Activated naive CD4-positive, alpha-beta T cell treated with anti-CD3 and anti-CD28 coated beads for 36 hours (primary cell): Measurements from ENCODE around the gene KMT2D. TPM values are rescaled to one million over a fixed set of nuclear protein-coding genes. Genes with fewer than 3 reads are reported as not detected.

ENCODE experiments used
- CTCF ChIA-PET: fragments of 350-600 bp; sonication (Branson Sonifier 250); formaldehyde crosslinking; loops from one replicate; lab custom pipeline; 2021; ENCODE audit warnings: antibody characterized with exemption; lab: Charles Lee
- DNase-seq: peaks from one replicate; pipeline ENCODE4 v3.0.0-alpha.2; 2020
- H3K27ac Mint-ChIP-seq: one replicate; pipeline ENCODE4 v1.8.0; 2021; ENCODE audit warnings: mild to moderate bottlenecking, mixed read lengths
- H3K27me3 Mint-ChIP-seq: one replicate; pipeline ENCODE4 v1.8.0; 2021; ENCODE audit warnings: low read depth, mixed read lengths
- H3K36me3 Mint-ChIP-seq: one replicate; pipeline ENCODE4 v1.8.0; 2021; ENCODE audit warnings: low read depth, mixed read lengths
- H3K4me1 Mint-ChIP-seq: one replicate; pipeline ENCODE4 v1.8.0; 2021; ENCODE audit warnings: low read depth, mixed read lengths
- H3K4me3 Mint-ChIP-seq: one replicate; pipeline ENCODE4 v1.8.0; 2021; ENCODE audit warnings: mild to moderate bottlenecking, moderate library complexity, mixed read lengths
- H3K9me3 Mint-ChIP-seq: one replicate; pipeline ENCODE4 v1.8.0; 2021; ENCODE audit warnings: mixed read lengths
- intact Hi-C: fragments of 100-400 bp; cut with micrococcal nuclease; formaldehyde crosslinking; loops from one replicate; pipeline ENCODE4 v1.15.1; 2023
- total RNA-seq, 2 experiments: library from RNA; stranded (reverse); gene quantifications; one replicate each; pipeline ENCODE4 v1.2.3, GENCODE V29; 2021

Gene KMT2D
- total RNA-seq, 2 experiments from 2014 or later = 44.9 to 49.0 TPM

DNA sequence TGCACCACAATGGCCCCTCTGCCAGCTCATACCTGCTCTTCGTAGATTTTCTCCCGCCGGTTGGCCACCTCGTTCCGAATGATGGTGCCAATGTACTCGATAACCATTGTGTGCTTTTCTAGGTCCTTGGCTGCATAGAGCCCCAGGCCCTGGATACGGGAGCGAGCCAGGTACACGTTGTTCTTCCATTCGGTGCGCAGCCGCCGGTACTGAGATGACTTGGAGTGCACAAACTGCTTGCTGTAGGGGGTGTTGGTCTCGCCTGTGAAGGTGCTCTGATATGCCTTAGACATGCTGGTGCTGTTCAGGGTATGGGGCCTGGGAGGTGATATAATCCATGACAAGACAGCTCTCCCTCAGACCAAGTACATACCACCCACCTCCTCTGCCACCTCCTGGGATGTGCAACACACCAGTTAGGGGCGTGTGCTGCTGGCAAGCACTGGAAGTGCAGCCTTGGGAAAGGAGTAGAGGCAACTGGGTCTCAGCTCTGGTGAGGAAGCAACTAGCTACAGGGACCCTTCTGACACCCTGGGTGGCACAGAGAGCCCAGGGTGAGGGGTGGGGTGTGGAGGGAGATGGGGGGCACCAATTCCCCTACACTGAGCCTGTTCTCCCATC lies 37.9 kb downstream of the KMT2D start:
- intact Hi-C loops = no loop called here
- Mint-ChIP-seq H3K9me3 (no peaks in the 10 kb centered on the region), H3K36me3 (peaks cover 29% of the 10 kb centered on the region), H3K27ac (no peak overlapping the region), H3K4me3 (no peak overlapping the region), H3K4me1 (peaks cover 14% of the 10 kb centered on the region), H3K27me3 (no peaks in the 10 kb centered on the region)
- CTCF ChIA-PET = interaction anchor here (0.7 to 1.1 kb wide), 3 partner anchors 21 to 34 kb away, joined by 3 to 6 read pairs (median 4); no protein-coding TSS in a partner anchor
- no peak for DNase-seq

DNA sequence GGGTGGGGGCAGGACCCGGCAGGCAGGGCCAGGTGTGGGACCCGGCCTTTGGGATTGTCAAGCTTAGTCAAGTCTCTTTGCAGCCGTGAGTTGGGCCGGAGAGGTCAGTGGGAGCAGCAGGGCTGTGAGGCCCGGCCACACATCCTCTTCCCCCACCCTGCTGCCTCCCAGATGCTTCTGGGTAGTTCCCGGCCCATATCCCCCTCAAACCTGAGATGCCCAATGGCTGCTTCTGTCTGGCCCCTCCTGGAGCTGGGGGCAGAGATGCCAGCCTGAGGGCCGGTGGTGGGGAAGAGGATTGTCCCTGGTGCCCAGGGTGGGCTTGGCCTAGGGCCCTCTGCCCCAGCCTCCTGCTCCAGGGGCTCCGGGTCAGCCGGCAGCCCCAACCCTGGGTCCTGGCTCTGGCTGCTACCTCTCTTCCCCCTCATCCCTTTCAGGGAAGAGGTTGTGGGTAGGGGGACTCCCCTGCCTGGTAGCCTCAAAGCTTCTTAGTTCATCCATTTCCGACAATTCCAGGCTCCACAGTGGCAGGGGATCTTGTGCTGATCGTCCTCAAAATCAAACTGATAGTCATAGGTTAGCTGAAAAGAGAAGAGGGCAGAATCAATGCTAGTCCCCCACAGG lies 39.2 kb downstream of the KMT2D start:
- H3K4me3 Mint-ChIP-seq = no peak overlapping the region
- H3K4me1 Mint-ChIP-seq = peaks cover 25% of the 10 kb centered on the region
- DNase-seq = no peak
- no peak overlapping the region for H3K27ac Mint-ChIP-seq
- CTCF ChIA-PET = interaction anchor here (0.8 to 2.4 kb wide), 4 partner anchors 18 to 24 kb away, joined by 3 to 10 read pairs (median 6); no protein-coding TSS in a partner anchor
- intact Hi-C loops = no loop called here
- H3K9me3 Mint-ChIP-seq = no peaks in the 10 kb centered on the region
- H3K36me3 Mint-ChIP-seq = peaks cover 21% of the 10 kb centered on the region
- no peaks in the 10 kb centered on the region for H3K27me3 Mint-ChIP-seq

DNA sequence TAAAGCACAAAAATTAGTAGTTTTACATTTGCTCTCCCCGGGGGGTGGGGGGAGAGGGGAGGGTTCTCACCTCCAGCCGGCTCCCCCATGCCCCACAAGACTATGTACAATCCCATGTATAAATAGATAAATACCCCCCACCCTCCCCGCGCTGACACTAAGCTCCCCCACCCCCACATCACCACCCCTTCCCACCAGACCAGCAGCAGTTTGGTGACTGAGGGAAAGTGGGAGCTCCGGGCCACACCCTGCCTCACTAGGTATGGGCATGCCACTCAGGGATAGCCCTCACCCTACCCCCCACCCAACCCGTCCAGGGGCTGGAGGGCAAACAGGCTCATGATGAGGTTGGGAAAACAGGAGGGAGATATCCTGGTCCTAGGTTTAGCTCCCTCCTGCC lies 40.2 kb downstream of the KMT2D start:
- Mint-ChIP-seq H3K4me3 (no peak overlapping the region), H3K27me3 (no peaks in the 10 kb centered on the region), H3K27ac (no peak overlapping the region), H3K4me1 (peaks cover 32% of the 10 kb centered on the region), H3K36me3 (peaks cover 22% of the 10 kb centered on the region), H3K9me3 (no peaks in the 10 kb centered on the region)
- no peak for DNase-seq
- CTCF ChIA-PET = interaction anchor here (0.9 to 2.4 kb wide), 9 partner anchors 17 to 169 kb away, joined by 4 to 10 read pairs (median 6); partner anchors contain the start of gene DDX23
- intact Hi-C loops = no loop called here

DNA sequence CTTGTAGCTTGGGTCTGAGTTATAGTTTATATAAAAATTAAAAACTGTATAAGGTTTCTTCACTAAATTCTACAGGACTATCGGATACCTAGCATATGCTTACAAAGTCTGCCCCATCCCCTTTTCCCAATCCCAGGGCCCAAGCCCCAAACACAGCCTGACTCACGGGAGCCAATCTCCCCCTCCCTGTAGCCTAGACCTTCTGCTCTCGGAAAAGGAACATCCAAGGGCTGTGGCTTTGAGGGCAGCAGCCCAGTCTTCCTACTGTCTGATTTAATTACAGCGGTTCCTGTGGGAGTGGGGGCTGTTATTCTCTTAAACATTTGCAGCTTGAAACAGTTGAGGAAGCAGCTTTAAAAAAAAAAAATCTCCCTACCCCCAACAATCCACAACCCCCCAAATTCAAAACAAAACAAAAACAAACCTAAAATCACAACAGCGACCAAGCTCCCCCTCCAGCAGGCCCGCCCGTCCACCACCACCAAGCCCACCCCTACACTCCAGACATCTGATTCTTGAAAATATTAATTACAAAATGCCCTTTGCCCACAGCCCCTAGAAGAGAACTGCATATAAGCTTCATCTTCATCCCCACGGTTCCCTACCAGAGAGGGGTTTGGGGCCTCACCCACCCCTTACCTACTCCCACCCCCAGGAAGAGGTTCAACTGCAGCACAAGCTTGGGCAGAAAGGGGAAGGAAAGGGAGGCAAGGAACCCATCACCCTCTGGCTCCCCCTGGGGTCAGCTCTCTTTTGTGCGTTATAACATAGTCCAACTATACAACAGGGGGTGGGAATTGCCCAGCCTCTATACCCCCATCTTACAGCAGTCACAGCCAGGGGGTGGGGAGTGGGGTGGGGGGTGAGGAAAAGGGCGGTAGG lies 40.9 kb downstream of the KMT2D start:
- peaks cover 22% of the 10 kb centered on the region for H3K36me3 Mint-ChIP-seq
- CTCF ChIA-PET = interaction anchor here (0.6 to 2.4 kb wide), 17 partner anchors 11 to 168 kb away, joined by 3 to 10 read pairs (median 4); partner anchors contain the start of gene DDX23
- peak overlapping the region; percentile 94 for H3K27ac Mint-ChIP-seq
- peak; percentile 59 for DNase-seq
- H3K9me3 Mint-ChIP-seq = no peaks in the 10 kb centered on the region
- H3K27me3 Mint-ChIP-seq = no peaks in the 10 kb centered on the region
- peaks cover 34% of the 10 kb centered on the region for H3K4me1 Mint-ChIP-seq
- intact Hi-C loops = loop anchor here (1.0 kb wide), 1 partner anchor 215 kb away; no protein-coding TSS in a partner anchor
- H3K4me3 Mint-ChIP-seq = peak overlapping the region; percentile 87

DNA sequence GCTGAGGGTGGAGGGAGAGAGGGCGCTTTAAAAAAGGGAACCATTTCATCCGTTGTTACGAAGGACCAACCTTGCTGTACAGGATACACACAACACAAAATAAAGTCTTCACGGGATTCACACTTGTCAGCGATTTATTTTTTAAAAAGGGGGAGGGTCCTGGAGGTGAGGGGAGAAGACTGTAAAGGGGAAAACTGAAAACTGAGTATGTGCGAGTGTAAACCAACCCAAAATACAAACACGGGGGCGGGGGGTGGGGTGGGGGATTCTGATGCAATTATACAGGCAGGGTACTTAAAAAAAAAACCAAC lies 41.5 kb downstream of the KMT2D start:
- Mint-ChIP-seq H3K9me3 (no peaks in the 10 kb centered on the region), H3K36me3 (peaks cover 22% of the 10 kb centered on the region), H3K4me1 (peaks cover 36% of the 10 kb centered on the region), H3K4me3 (peak overlapping the region; percentile 87), H3K27me3 (no peaks in the 10 kb centered on the region), H3K27ac (peak overlapping the region; percentile 94)
- intact Hi-C loops = loop anchor here (1.0 kb wide), 1 partner anchor 215 kb away; no protein-coding TSS in a partner anchor
- DNase-seq = no peak
- CTCF ChIA-PET = interaction anchor here (0.6 to 1.9 kb wide), 10 partner anchors 12 to 149 kb away, joined by 3 to 7 read pairs (median 4); no protein-coding TSS in a partner anchor

DNA sequence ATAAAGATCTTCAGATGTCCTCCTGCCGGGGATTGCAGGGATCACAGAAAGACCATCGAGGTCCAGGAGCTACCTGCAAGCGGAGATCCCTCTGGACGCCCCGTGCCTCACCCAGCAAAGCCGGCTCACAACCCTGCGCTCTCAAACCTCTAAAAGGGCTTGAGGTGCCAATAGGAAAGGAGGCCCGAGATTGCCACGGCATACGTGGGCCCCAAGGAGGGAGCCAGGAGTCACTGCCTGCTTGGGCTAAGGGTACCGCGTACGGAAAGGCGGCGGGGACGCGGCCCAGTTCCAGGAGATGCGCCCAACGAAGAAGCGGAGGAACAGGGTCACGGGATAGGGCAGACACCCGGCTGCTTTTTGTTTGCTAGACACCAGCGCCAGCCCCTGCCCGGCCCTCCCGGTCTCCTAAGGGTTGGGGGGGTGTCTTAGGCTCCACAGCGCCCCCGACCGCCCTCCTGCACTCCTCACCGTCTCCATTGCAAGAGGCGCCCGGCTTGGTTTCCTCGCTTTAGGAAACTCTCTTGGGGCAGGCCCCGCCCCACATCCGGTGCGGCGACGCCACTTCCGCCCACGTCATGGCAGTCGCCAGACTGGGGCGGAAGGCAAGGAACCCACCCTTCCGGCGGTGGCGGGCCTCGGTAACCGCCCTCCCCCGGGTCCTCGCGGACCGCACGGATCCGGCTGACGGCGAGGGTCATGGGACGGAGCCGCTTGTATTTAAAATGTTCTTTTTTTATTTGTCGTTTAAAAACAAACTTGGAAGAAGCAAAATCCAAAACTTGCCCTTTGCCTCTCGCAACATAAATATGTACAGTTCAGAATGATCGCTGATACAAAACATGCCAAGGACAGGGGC lies 42.1 kb downstream of the KMT2D start, which contains the start of gene PRKAG1:
Gene PRKAG1, minus strand, starts transcription at position 516 of the 859 bp plus-strand sequence. Its CDS starts 36 bp downstream, at position 480.
- peaks cover 22% of the 10 kb centered on the region for H3K36me3 Mint-ChIP-seq
- H3K27ac Mint-ChIP-seq = peak within 1 kb of the TSS; percentile 94
- intact Hi-C loops = loop anchor here (1.0 kb wide), 11 partner anchors 22 to 247 kb away; partner anchors contain the start of genes DDX23, KMT2D, LMBR1L and TUBA1B
- peaks cover 36% of the 10 kb centered on the region for H3K4me1 Mint-ChIP-seq
- peak within 1 kb of the TSS; percentile 87 for H3K4me3 Mint-ChIP-seq
- no peaks in the 10 kb centered on the region for H3K27me3 Mint-ChIP-seq
- H3K9me3 Mint-ChIP-seq = no peaks in the 10 kb centered on the region
- CTCF ChIA-PET = interaction anchor here (0.6 to 6.4 kb wide), 12 partner anchors 11 to 234 kb away, joined by 3 to 65 read pairs (median 3); partner anchors contain the start of gene DDN
- DNase-seq = peak; percentile 96

DNA sequence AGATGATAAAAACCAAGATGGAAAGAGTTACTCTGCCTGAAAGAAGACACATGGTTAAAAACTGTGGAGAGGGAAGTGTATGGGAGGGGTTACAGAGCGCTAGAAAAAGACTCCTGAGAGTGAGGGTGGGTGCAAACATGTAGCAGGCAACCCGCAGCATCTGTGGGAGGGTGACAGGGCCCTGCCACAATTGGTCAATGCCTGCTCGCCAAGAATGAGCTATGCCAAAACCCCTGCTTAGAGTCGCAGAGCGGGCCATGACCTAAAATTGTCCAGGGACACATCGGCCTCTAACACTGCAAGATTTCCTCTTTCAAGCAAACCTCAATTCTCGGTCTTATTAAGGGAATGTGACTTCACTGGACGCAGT lies 42.7 kb downstream of the KMT2D start:
- Mint-ChIP-seq H3K27me3 (no peaks in the 10 kb centered on the region), H3K27ac (peak overlapping the region; percentile 94), H3K4me1 (peaks cover 36% of the 10 kb centered on the region), H3K9me3 (no peaks in the 10 kb centered on the region), H3K4me3 (peak overlapping the region; percentile 87), H3K36me3 (peaks cover 22% of the 10 kb centered on the region)
- CTCF ChIA-PET = interaction anchor here (0.6 to 6.4 kb wide), 10 partner anchors 16 to 233 kb away, joined by 3 to 65 read pairs (median 4); partner anchors contain the start of gene DDN
- intact Hi-C loops = loop anchor here (1.0 kb wide), 10 partner anchors 22 to 247 kb away; partner anchors contain the start of genes DDX23, KMT2D, LMBR1L and TUBA1B
- DNase-seq = peak; percentile 39

DNA sequence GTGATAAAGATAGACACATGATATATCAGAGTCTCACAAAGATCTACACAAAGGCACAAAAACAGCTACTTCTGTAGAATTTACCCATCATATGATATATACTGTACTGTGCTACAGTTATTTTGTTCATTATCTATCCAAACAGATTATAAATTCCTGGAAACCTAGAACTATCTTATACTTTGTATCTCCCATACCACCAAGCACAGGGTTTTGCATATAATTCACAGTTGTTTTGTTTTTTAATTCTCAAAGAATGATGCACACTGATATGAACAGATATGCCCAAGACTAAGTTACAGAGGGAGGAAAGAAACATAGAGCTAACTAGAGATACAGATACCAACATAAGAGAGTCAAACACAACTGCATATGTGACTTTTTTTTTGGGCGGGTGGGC lies 45.4 kb downstream of the KMT2D start:
- Mint-ChIP-seq H3K4me1 (peaks cover 36% of the 10 kb centered on the region), H3K9me3 (no peaks in the 10 kb centered on the region), H3K36me3 (peaks cover 26% of the 10 kb centered on the region), H3K27me3 (no peaks in the 10 kb centered on the region), H3K27ac (no peak overlapping the region), H3K4me3 (no peak overlapping the region)
- CTCF ChIA-PET = interaction anchor here (0.5 to 6.4 kb wide), 9 partner anchors 17 to 1509 kb away, joined by 3 to 65 read pairs (median 5); partner anchors contain the start of gene DDN
- DNase-seq = no peak
- intact Hi-C loops = no loop called here

DNA sequence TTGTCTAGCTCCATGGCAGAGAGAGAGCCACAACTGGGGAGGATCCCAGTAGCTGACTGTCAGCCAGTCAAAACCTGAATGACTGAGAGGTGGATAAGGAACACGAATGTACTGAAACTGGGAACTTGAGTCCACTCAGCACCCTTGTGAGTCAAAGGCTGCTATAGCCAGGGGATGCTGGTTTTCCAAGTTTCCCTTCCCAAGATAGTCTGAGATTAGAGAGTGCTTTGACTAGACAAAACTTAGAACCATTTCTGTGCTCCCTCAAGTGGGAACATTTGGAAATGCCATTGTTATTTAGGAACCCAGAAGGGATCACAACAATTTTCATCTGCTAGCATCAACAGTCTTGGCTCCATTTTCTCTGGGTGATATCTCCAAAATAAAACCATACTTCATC lies 46.0 kb downstream of the KMT2D start:
- H3K4me1 Mint-ChIP-seq = peaks cover 32% of the 10 kb centered on the region
- CTCF ChIA-PET = interaction anchor here (0.7 to 6.4 kb wide), 8 partner anchors 9 to 74 kb away, joined by 3 to 65 read pairs (median 4); partner anchors contain the start of gene DDN
- no peaks in the 10 kb centered on the region for H3K9me3 Mint-ChIP-seq
- no peaks in the 10 kb centered on the region for H3K27me3 Mint-ChIP-seq
- DNase-seq = no peak
- H3K36me3 Mint-ChIP-seq = peaks cover 28% of the 10 kb centered on the region
- H3K4me3 Mint-ChIP-seq = no peak overlapping the region
- intact Hi-C loops = no loop called here
- H3K27ac Mint-ChIP-seq = no peak overlapping the region

DNA sequence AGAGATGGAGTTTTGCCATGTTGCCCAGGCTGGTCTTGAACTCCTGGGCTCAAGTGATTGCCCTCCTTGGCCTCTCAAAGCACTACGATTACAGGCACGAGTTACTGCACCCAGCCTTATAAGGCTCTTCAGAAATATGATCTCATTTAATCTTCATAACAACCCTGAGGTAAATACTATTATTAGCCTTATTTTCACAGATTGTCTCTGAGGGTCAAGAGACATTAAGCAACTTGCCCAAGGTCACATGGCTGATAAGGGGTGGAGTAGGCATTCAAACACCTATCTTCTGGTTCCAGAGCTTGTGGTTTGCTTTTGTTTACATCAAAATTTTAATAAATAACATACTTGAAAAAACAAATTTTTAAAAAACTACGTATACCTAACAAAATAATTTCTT lies 47.2 kb downstream of the KMT2D start:
- intact Hi-C loops = no loop called here
- DNase-seq = no peak
- no peak overlapping the region for H3K4me3 Mint-ChIP-seq
- no peaks in the 10 kb centered on the region for H3K9me3 Mint-ChIP-seq
- H3K36me3 Mint-ChIP-seq = peaks cover 33% of the 10 kb centered on the region
- CTCF ChIA-PET = interaction anchor here (2.9 to 6.4 kb wide), 2 partner anchors 16 to 25 kb away, joined by 14 to 65 read pairs; partner anchors contain the start of gene DDN
- peaks cover 26% of the 10 kb centered on the region for H3K4me1 Mint-ChIP-seq
- no peak overlapping the region for H3K27ac Mint-ChIP-seq
- no peaks in the 10 kb centered on the region for H3K27me3 Mint-ChIP-seq

DNA sequence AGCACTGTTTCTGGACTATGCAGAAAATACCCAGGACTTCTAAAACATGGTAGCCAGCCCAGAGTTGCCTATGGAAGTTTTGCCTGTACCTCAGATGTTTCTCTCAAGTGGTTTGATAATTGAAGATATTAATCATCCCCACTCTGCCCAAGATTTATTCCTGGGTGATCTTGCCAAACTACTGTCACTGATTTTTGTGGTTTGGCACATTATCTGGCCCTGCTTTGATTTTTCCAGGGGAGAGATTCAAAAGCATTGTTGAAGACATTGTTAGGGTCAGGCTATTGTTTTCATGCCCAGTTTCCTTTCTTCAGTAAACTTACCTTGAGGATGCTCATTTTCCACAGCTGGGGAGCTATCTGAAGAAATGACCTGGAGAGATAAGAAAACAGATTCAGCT lies 47.9 kb downstream of the KMT2D start:
- Mint-ChIP-seq H3K36me3 (peaks cover 36% of the 10 kb centered on the region), H3K27me3 (no peaks in the 10 kb centered on the region), H3K27ac (no peak overlapping the region), H3K4me3 (no peak overlapping the region), H3K4me1 (peaks cover 23% of the 10 kb centered on the region), H3K9me3 (no peaks in the 10 kb centered on the region)
- CTCF ChIA-PET = interaction anchor here (2.9 to 6.4 kb wide), 2 partner anchors 15 to 25 kb away, joined by 14 to 65 read pairs; partner anchors contain the start of gene DDN
- no peak for DNase-seq
- intact Hi-C loops = no loop called here
